Neuronal stem cell (in vitro differentiated cells): ENCODE data around the gene C1orf198.

Experiments
- DNase-seq: peaks from one replicate; pipeline ENCODE4 v3.0.0-alpha.2; 2013; ENCODE audit warnings: low spot score
- H2AFZ ChIP-seq: one replicate; pipeline ENCODE4 v1.6.1; 2013; ENCODE audit warnings: mild to moderate bottlenecking, low read length, inconsistent platforms
- H2AK5ac ChIP-seq: 2 replicates; pipeline ENCODE4 v1.6.1; 2013; ENCODE audit warnings: low read depth, mild to moderate bottlenecking, inconsistent platforms, low read length, moderate library complexity, mixed read lengths
- H2BK120ac ChIP-seq: 2 replicates; pipeline ENCODE4 v1.6.1; 2013; ENCODE audit warnings: low read depth, mild to moderate bottlenecking, inconsistent platforms, low read length, moderate library complexity, mixed read lengths
- H2BK12ac ChIP-seq: one replicate; pipeline ENCODE4 v1.6.1; 2013; ENCODE audit warnings: low read length, inconsistent platforms
- H2BK15ac ChIP-seq: 2 replicates; pipeline ENCODE4 v1.6.1; 2013; ENCODE audit warnings: mild to moderate bottlenecking, low read length, inconsistent platforms, mixed read lengths
- H2BK5ac ChIP-seq: one replicate; pipeline ENCODE4 v1.6.1; 2013; ENCODE audit warnings: inconsistent platforms, mild to moderate bottlenecking, low read length, moderate library complexity
- H3K14ac ChIP-seq: one replicate; pipeline ENCODE4 v1.6.1; 2013; ENCODE audit warnings: low read length, inconsistent platforms
- H3K18ac ChIP-seq: 2 replicates; pipeline ENCODE4 v1.6.1; 2013; ENCODE audit warnings: low read length, inconsistent platforms
- H3K23ac ChIP-seq: 2 replicates; pipeline ENCODE4 v1.6.1; 2013; ENCODE audit warnings: low read depth, mild to moderate bottlenecking, mixed read lengths, low read length, inconsistent platforms; ENCODE audit not compliant: poor library complexity
- H3K27ac ChIP-seq: replicated peaks from 3 replicates; pipeline ENCODE4 v1.5.1; 2013; ENCODE audit warnings: low read length, inconsistent platforms
- H3K27me3 ChIP-seq, 3 experiments: 2 replicates each; pipeline ENCODE4 v1.6.1; 2013; ENCODE audit warnings: low read length in 3 of 3, mild to moderate bottlenecking in 2 of 3, inconsistent platforms in 1 of 3, low read depth in 1 of 3, mixed read lengths in 1 of 3, moderate library complexity in 1 of 3; ENCODE audit not compliant: control insufficient read depth in 3 of 3, insufficient read depth in 3 of 3
- H3K36me3 ChIP-seq, 2 donors: replicated peaks in 1 of 2; 2 replicates each; pipeline ENCODE4 v1.6.1; 2013; ENCODE audit warnings: low read length in 2 of 2; ENCODE audit not compliant: control insufficient read depth in 2 of 2, insufficient read depth in 2 of 2
- H3K4ac ChIP-seq: 2 replicates; pipeline ENCODE4 v1.6.1; 2013; ENCODE audit warnings: inconsistent platforms, mild to moderate bottlenecking, low read length, moderate library complexity
- H3K4me1 ChIP-seq, 2 donors: 1 replicate in 1 of 2; 2 replicates in 1 of 2; pipeline ENCODE4 v1.6.1; 2013; ENCODE audit warnings: low read length in 2 of 2, low read depth in 1 of 2; ENCODE audit not compliant: control insufficient read depth in 2 of 2, insufficient read depth in 1 of 2
- H3K4me2 ChIP-seq: one replicate; pipeline ENCODE4 v1.6.1; 2013; ENCODE audit warnings: mild to moderate bottlenecking, low read length, inconsistent platforms; ENCODE audit not compliant: insufficient read depth, poor library complexity, severe bottlenecking
- H3K4me3 ChIP-seq, 2 donors: 2 replicates each; pipeline ENCODE4 v1.5.1; 2013; ENCODE audit warnings: low read length in 2 of 2, mild to moderate bottlenecking in 2 of 2, inconsistent platforms in 1 of 2, moderate library complexity in 1 of 2
- H3K79me1 ChIP-seq: one replicate; pipeline ENCODE4 v1.6.1; 2013; ENCODE audit warnings: low read depth, mild to moderate bottlenecking, inconsistent platforms, low read length, moderate library complexity
- H3K9ac ChIP-seq: one replicate; pipeline ENCODE4 v1.6.1; 2013; ENCODE audit warnings: mild to moderate bottlenecking, low read depth, low read length, inconsistent platforms; ENCODE audit not compliant: poor library complexity
- H3K9me3 ChIP-seq, 2 donors: replicated peaks in 1 of 2; 2 replicates each; pipeline versions ENCODE3 to v1.6.1; 2013; ENCODE audit warnings: low read length in 2 of 2, mild to moderate bottlenecking in 2 of 2, inconsistent platforms in 1 of 2, low read depth in 1 of 2, mixed read lengths in 1 of 2, moderate library complexity in 1 of 2; ENCODE audit not compliant: control insufficient read depth in 2 of 2, insufficient read depth in 1 of 2
- H4K8ac ChIP-seq: one replicate; pipeline ENCODE4 v1.6.1; 2013; ENCODE audit warnings: low read depth, mild to moderate bottlenecking, inconsistent platforms, low read length, moderate library complexity
- H4K91ac ChIP-seq: one replicate; pipeline ENCODE4 v1.6.1; 2013; ENCODE audit warnings: low read length, low read depth, mild to moderate bottlenecking, inconsistent platforms; ENCODE audit not compliant: poor library complexity
- WGBS, 2 donors: extraction: QIAGEN DNeasy Blood & Tissue Kit; methylation state at CpG; one replicate each; pipeline ENCODE4 v1.1.7; 2013; ENCODE audit warnings: missing lambda C conversion rate in 2 of 2, mixed read lengths in 1 of 2; ENCODE audit not compliant: insufficient read length in 2 of 2, insufficient replicate concordance in 1 of 2; ENCODE audit errors: extremely low coverage in 2 of 2; 5-methylcytosine and 5-hydroxymethylcytosine counted together

Gene C1orf198

GRCh38 chr1:230821346-230821745, 47.0 kb downstream of the C1orf198 start:
- H3K79me1 ChIP-seq: no peaks in the 10 kb centered on the region
- H3K23ac ChIP-seq: no peak overlapping the region
- no peaks in the 10 kb centered on the region for H3K9me3 ChIP-seq
- H3K27me3 ChIP-seq: no peaks in the 10 kb centered on the region
- no peak overlapping the region for H2AK5ac ChIP-seq
- no peak overlapping the region for H3K14ac ChIP-seq
- no peaks in the 10 kb centered on the region for H3K36me3 ChIP-seq
- H3K18ac ChIP-seq: peak overlapping the region; percentile 25
- DNase-seq: no peak
- no peak overlapping the region for H3K4me3 ChIP-seq
- no peak overlapping the region for H4K91ac ChIP-seq
- no peak overlapping the region for H3K4ac ChIP-seq
- H2AFZ ChIP-seq: no peak overlapping the region
- H3K27ac ChIP-seq: no peak overlapping the region
- no CpG with 5 or more reads among the region's 4 CpGs for WGBS, 2 donors
- H2BK12ac ChIP-seq: peak overlapping the region; percentile 7
- no peak overlapping the region for H3K9ac ChIP-seq
- no peak overlapping the region for H2BK15ac ChIP-seq
- H4K8ac ChIP-seq: no peak overlapping the region
- H3K4me2 ChIP-seq: no peak overlapping the region
- H2BK120ac ChIP-seq: no peak overlapping the region
- no peak overlapping the region for H2BK5ac ChIP-seq
- H3K4me1 ChIP-seq: peaks cover 0 to 8% of the 10 kb centered on the region in 2 donors

GRCh38 chr1:230820568-230820967, 47.8 kb downstream of the C1orf198 start:
- Histone ChIP-seq H3K4ac (no peak overlapping the region), H2BK12ac (no peak overlapping the region), H4K91ac (no peak overlapping the region), H2AFZ (no peak overlapping the region), H3K18ac (no peak overlapping the region), H2BK5ac (no peak overlapping the region), H2BK120ac (no peak overlapping the region), H3K9ac (no peak overlapping the region), H3K79me1 (no peaks in the 10 kb centered on the region), H3K27me3 (no peaks in the 10 kb centered on the region), H3K4me1 (peaks cover 0 to 8% of the 10 kb centered on the region in 2 donors), H3K4me3 (no peak overlapping the region), H3K36me3 (no peaks in the 10 kb centered on the region), H2AK5ac (no peak overlapping the region), H2BK15ac (no peak overlapping the region), H3K23ac (no peak overlapping the region), H3K27ac (no peak overlapping the region), H3K14ac (no peak overlapping the region), H4K8ac (no peak overlapping the region), H3K9me3 (no peaks in the 10 kb centered on the region), H3K4me2 (no peak overlapping the region)
- no CpG with 5 or more reads among the region's 4 CpGs for WGBS, 2 donors
- no peak for DNase-seq

- WGBS, 2 donors: no CpG with 5 or more reads among the region's 4 CpGs
- H2AK5ac ChIP-seq: no peak overlapping the region
- no peak overlapping the region for H3K27ac ChIP-seq
- no peaks in the 10 kb centered on the region for H3K36me3 ChIP-seq
- H3K27me3 ChIP-seq: no peaks in the 10 kb centered on the region
- no peak overlapping the region for H2BK120ac ChIP-seq
- no peak overlapping the region for H3K9ac ChIP-seq
- no peak overlapping the region for H2BK5ac ChIP-seq
- no peak overlapping the region for H3K18ac ChIP-seq
- H3K4me1 ChIP-seq: peaks cover 0 to 8% of the 10 kb centered on the region in 2 donors
- H4K8ac ChIP-seq: no peak overlapping the region
- no peaks in the 10 kb centered on the region for H3K9me3 ChIP-seq
- no peak overlapping the region for H3K4me3 ChIP-seq
- no peak for DNase-seq
- H3K14ac ChIP-seq: no peak overlapping the region
- no peak overlapping the region for H4K91ac ChIP-seq
- H3K4ac ChIP-seq: no peak overlapping the region
- no peak overlapping the region for H2AFZ ChIP-seq
- no peak overlapping the region for H2BK15ac ChIP-seq
- no peaks in the 10 kb centered on the region for H3K79me1 ChIP-seq
- no peak overlapping the region for H2BK12ac ChIP-seq
- H3K23ac ChIP-seq: no peak overlapping the region
- H3K4me2 ChIP-seq: no peak overlapping the region
These were observed 48.3 kb downstream of the C1orf198 start for GRCh38 chr1:230819976-230820375.

DNA sequence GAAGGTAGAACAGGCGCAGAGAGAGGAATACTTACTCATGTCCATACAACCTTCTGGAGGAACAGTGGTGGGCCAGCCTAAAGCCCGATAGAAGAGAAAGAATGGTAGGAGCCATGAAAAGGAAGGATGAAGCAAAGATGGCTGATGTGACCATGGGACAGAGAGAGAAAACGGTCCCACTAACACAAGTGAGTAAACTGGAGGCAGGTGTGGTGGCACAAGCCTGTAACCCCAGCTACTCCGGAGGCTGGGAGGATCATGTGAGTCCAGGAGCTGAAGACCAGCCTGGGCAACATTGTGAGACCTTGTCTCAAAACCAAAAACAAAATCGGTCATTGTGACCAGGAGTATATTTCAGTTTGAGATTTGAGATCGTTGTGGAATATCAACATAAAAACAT, 49.4 kb downstream of the C1orf198 start:
- H2BK12ac ChIP-seq: no peak overlapping the region
- H3K14ac ChIP-seq: no peak overlapping the region
- H3K4me3 ChIP-seq: no peak overlapping the region
- H3K4me1 ChIP-seq: peaks cover 0 to 8% of the 10 kb centered on the region in 2 donors
- no peaks in the 10 kb centered on the region for H3K79me1 ChIP-seq
- H2BK5ac ChIP-seq: no peak overlapping the region
- no peak overlapping the region for H3K18ac ChIP-seq
- no peak overlapping the region for H3K9ac ChIP-seq
- no peaks in the 10 kb centered on the region for H3K36me3 ChIP-seq
- no peak overlapping the region for H2BK15ac ChIP-seq
- no peaks in the 10 kb centered on the region for H3K9me3 ChIP-seq
- no peaks in the 10 kb centered on the region for H3K27me3 ChIP-seq
- no peak overlapping the region for H3K4me2 ChIP-seq
- H2AFZ ChIP-seq: peak overlapping the region; percentile 14
- H2BK120ac ChIP-seq: no peak overlapping the region
- DNase-seq: no peak
- no peak overlapping the region for H3K4ac ChIP-seq
- no peak overlapping the region for H4K8ac ChIP-seq
- H4K91ac ChIP-seq: no peak overlapping the region
- no CpG with 5 or more reads among the region's 6 CpGs for WGBS, 2 donors
- no peak overlapping the region for H3K27ac ChIP-seq
- H3K23ac ChIP-seq: no peak overlapping the region
- no peak overlapping the region for H2AK5ac ChIP-seq
